DND-41 (cell line): ENCODE results near the gene PHKB.
"Not testable (repeated sequence)": the region's sequence is repeated elsewhere in the genome, so short reads cannot be mapped to it uniquely, and the experiment has no call there.

Source experiments
- ATAC-seq: fragments of 200-7000 bp; cut with Tn5 transposase; 3 replicates; pipeline ENCODE4 v1.9.1; 2021; ENCODE audit warnings: low read depth; ENCODE audit not compliant: insufficient read depth
- DNase-seq: peaks from one replicate; pipeline ENCODE4 v3.0.0-alpha.2; 2020
- H2AFZ ChIP-seq: 2 replicates; pipeline ENCODE4 v1.6.0; 2012; ENCODE audit warnings: low read depth, low read length
- H3K27ac ChIP-seq: 2 replicates; pipeline ENCODE4 v1.5.1; 2012; ENCODE audit warnings: low read length, inconsistent platforms
- H3K27me3 ChIP-seq: fragments of 200-600 bp; sonication (generic); 2 replicates; pipeline ENCODE4 v1.6.0; 2012; ENCODE audit warnings: low read length, mild to moderate bottlenecking, inconsistent platforms; ENCODE audit not compliant: insufficient read depth, poor library complexity
- H3K36me3 ChIP-seq: 2 replicates; pipeline ENCODE4 v1.5.1; 2012; ENCODE audit warnings: low read length, inconsistent platforms; ENCODE audit not compliant: insufficient read depth
- H3K4me1 ChIP-seq: 2 replicates; pipeline ENCODE4 v1.5.1; 2012; ENCODE audit warnings: mild to moderate bottlenecking, low read length; ENCODE audit not compliant: insufficient read depth
- H3K4me2 ChIP-seq: 2 replicates; pipeline ENCODE4 v1.6.0; 2012; ENCODE audit warnings: mild to moderate bottlenecking, moderate library complexity, low read length, inconsistent platforms; ENCODE audit not compliant: insufficient read depth
- H3K4me3 ChIP-seq, 2 experiments: fragments of 200-600 bp in 1 of 2; shearing (Covaris generic) in 1 of 2; 2 replicates each; pipeline ENCODE4 v1.5.1; 2012 to 2016; ENCODE audit warnings: inconsistent platforms in 2 of 2, low read length in 2 of 2, mild to moderate bottlenecking in 2 of 2, low read depth in 1 of 2, moderate library complexity in 1 of 2
- H3K79me2 ChIP-seq: 2 replicates; pipeline ENCODE4 v1.6.0; 2012; ENCODE audit warnings: low read length, inconsistent platforms; ENCODE audit not compliant: insufficient read depth
- H3K9ac ChIP-seq: 2 replicates; pipeline ENCODE4 v1.6.0; 2012; ENCODE audit warnings: low read depth, mild to moderate bottlenecking, inconsistent platforms, low read length, moderate library complexity
- H3K9me3 ChIP-seq: 2 replicates; pipeline ENCODE4 v1.5.1; 2012; ENCODE audit warnings: low read length, moderate library complexity, mild to moderate bottlenecking, inconsistent platforms; ENCODE audit not compliant: insufficient read depth, severe bottlenecking
- H4K20me1 ChIP-seq: 2 replicates; pipeline ENCODE4 v1.6.0; 2012; ENCODE audit warnings: low read length; ENCODE audit not compliant: insufficient read depth
- EZH2 ChIP-seq: IDR thresholded peaks from 3 replicates; pipeline ENCODE4 v1.6.1; 2012; ENCODE audit warnings: borderline replicate concordance, low read depth, mild to moderate bottlenecking, moderate library complexity, low read length, inconsistent platforms; ENCODE audit not compliant: severe bottlenecking
- TF ChIP-seq, protein P1 (sequence below): IDR thresholded peaks from 2 replicates; pipeline ENCODE4 v1.5.1; 2012; ENCODE audit warnings: borderline replicate concordance, low read length, moderate library complexity, mild to moderate bottlenecking; ENCODE audit not compliant: poor library complexity, severe bottlenecking; ENCODE audit errors: extremely low read depth

The PHKB gene

DNA sequence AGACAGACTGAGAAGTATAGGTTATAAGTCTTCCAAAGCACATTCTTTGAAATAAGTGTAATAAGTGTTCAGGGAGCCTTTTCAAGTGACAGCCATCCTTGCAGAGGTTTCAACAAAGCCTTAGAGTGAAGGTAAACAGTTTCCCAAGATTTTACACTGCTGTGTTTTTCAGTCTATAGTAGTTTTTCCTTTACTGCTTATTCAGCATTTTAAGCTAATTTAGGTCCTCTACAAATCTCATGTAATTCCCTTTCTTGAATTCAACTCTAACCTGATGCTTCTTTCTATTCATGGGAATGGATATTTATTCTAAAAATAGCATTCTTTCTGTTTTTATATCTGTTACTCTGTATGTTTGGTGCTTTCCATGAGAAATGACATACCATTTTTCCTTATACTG, 211.3 kb downstream of the PHKB start:
- peaks cover 29% of the 10 kb centered on the region for H3K36me3 ChIP-seq
- no peak overlapping the region for H3K27ac ChIP-seq
- H3K4me1 ChIP-seq: no peaks in the 10 kb centered on the region
- no peaks in the 10 kb centered on the region for H3K27me3 ChIP-seq
- TF ChIP-seq EZH2: no peak
- TF ChIP-seq, protein P1, sequence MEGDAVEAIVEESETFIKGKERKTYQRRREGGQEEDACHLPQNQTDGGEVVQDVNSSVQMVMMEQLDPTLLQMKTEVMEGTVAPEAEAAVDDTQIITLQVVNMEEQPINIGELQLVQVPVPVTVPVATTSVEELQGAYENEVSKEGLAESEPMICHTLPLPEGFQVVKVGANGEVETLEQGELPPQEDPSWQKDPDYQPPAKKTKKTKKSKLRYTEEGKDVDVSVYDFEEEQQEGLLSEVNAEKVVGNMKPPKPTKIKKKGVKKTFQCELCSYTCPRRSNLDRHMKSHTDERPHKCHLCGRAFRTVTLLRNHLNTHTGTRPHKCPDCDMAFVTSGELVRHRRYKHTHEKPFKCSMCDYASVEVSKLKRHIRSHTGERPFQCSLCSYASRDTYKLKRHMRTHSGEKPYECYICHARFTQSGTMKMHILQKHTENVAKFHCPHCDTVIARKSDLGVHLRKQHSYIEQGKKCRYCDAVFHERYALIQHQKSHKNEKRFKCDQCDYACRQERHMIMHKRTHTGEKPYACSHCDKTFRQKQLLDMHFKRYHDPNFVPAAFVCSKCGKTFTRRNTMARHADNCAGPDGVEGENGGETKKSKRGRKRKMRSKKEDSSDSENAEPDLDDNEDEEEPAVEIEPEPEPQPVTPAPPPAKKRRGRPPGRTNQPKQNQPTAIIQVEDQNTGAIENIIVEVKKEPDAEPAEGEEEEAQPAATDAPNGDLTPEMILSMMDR: no peak
- no peaks in the 10 kb centered on the region for H4K20me1 ChIP-seq
- no peak for ATAC-seq
- H3K79me2 ChIP-seq: no peaks in the 10 kb centered on the region
- H3K4me3 ChIP-seq: no peak overlapping the region
- H3K9ac ChIP-seq: no peak overlapping the region
- no peak for DNase-seq
- no peak overlapping the region for H3K4me2 ChIP-seq
- no peaks in the 10 kb centered on the region for H3K9me3 ChIP-seq
- H2AFZ ChIP-seq: no peak overlapping the region

DNA sequence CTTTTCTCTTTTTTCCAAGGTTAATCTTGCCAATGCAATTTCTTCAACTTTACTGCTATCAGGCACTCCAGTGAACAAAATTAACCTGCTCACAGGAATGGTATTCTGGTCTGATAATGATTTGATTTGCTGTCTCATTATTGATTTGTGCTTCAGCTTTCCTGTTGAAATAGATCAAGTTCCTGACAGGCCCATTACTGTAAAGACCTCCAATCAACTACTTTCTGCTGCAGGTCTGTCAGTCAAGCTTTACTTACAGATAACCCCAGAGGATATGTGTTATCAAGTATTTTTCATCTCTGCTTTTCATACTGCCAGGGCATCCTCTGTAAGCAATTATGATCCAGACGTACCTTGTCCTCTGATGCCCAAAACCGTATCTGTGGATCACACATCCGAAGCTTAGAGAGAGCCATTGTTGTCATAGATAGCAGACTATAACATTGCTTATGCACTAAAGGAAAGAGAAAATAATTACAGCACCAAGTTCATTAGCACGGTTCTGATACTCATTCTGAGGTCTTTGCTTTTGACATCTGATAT, 215.6 kb downstream of the PHKB start:
- no peak for DNase-seq
- Histone ChIP-seq H3K9ac (no peak overlapping the region), H3K4me2 (no peak overlapping the region), H3K9me3 (no peaks in the 10 kb centered on the region), H3K4me1 (no peaks in the 10 kb centered on the region), H2AFZ (no peak overlapping the region), H3K4me3 (no peak overlapping the region), H4K20me1 (no peaks in the 10 kb centered on the region), H3K27me3 (no peaks in the 10 kb centered on the region), H3K27ac (no peak overlapping the region), H3K36me3 (peaks cover 22% of the 10 kb centered on the region), H3K79me2 (no peaks in the 10 kb centered on the region)
- no peak for TF ChIP-seq EZH2
- TF ChIP-seq, protein P1: no peak
- ATAC-seq: no peak

DNA sequence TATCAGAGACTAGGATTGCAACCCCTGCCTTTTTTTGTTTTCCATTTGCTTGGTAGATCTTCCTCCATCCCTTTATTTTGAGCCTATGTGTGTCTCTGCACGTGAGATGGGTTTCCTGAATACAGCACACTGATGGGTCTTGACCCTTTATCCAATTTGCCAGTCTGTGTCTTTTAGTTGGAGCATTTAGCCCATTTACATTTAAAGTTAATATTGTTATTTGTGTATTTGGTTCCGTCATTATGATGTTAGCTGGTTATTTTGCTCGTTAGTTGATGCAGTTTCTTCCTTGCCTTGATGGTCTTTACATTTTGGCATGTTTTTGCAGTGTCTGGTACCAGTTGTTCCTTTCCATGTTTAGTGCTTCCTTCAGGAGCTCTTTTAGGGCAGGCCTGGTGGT, 220.4 kb downstream of the PHKB start:
- H3K27me3 ChIP-seq, H4K20me1 ChIP-seq, H3K79me2 ChIP-seq, H3K4me2 ChIP-seq, H3K27ac ChIP-seq, H3K9me3 ChIP-seq, H3K4me3 ChIP-seq, H3K9ac ChIP-seq, H3K4me1 ChIP-seq, ATAC-seq, H2AFZ ChIP-seq, DNase-seq: not testable (repeated sequence)
- H3K36me3 ChIP-seq: peaks cover 13% of the 10 kb centered on the region

DNA sequence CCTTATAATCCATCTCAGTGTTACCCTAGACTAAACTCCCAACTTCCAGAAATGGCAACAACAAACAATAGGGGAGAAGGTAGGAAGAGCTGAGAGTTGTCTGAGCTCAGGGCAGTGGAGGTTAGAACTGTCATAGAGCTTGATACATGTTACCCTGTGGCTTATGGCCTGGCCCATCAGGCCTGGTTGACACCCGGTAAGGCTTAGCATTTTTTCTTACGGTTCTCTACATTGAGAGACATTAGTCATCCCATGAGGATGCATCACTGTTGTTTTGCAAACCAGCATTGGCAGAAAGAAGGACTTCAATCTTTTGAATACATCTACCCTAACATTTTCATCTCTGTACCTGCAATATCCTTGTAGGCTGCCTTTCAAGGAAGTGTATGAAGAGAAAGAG, 226.6 kb downstream of the PHKB start:
- TF ChIP-seq, protein P1: no peak
- no peak for TF ChIP-seq EZH2
- no peak for DNase-seq

More for the DNA sequence above, 226.6 kb downstream of the PHKB start:
- Histone ChIP-seq H3K79me2 (no peaks in the 10 kb centered on the region), H3K27ac (no peak overlapping the region), H3K4me3 (no peak overlapping the region), H3K4me1 (no peaks in the 10 kb centered on the region), H3K4me2 (no peak overlapping the region), H2AFZ (no peak overlapping the region), H3K9ac (no peak overlapping the region), H3K9me3 (no peaks in the 10 kb centered on the region), H3K36me3 (peaks cover 36% of the 10 kb centered on the region), H4K20me1 (no peaks in the 10 kb centered on the region), H3K27me3 (no peaks in the 10 kb centered on the region)
- no peak for ATAC-seq
